ENCODE data around the gene OSTN. TPM values are rescaled to one million over a fixed set of nuclear protein-coding genes. Genes with fewer than 3 reads are reported as not detected.

The OSTN gene
- total RNA-seq, 1 donor from 2014 or later: not detected

DNA sequence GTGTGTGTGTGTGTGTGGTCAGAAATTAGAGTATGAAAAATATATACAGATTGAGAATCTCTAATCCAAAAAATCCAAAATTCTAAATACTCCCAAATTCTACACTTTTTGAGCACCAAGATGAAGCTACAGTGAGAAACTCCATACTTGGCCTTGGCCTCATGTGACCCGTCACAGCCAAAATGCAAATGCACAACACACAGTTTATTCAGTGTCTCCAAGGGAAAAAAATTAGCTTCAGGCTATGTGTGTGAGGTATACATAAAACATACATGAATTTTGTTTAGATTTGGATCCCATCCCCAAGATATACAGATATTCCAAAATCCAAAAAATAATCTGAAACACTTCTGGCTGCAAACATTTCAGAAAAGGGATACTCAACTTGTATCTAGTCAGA, 33.2 kb upstream of the OSTN start:
- no peaks in the 10 kb centered on the region for H3K9me3 ChIP-seq
- DNase-seq: no peak
- H3K36me3 ChIP-seq: no peaks in the 10 kb centered on the region
- no peak overlapping the region for H3K27ac ChIP-seq
- no peak for ATAC-seq
- TF ChIP-seq, protein P1, sequence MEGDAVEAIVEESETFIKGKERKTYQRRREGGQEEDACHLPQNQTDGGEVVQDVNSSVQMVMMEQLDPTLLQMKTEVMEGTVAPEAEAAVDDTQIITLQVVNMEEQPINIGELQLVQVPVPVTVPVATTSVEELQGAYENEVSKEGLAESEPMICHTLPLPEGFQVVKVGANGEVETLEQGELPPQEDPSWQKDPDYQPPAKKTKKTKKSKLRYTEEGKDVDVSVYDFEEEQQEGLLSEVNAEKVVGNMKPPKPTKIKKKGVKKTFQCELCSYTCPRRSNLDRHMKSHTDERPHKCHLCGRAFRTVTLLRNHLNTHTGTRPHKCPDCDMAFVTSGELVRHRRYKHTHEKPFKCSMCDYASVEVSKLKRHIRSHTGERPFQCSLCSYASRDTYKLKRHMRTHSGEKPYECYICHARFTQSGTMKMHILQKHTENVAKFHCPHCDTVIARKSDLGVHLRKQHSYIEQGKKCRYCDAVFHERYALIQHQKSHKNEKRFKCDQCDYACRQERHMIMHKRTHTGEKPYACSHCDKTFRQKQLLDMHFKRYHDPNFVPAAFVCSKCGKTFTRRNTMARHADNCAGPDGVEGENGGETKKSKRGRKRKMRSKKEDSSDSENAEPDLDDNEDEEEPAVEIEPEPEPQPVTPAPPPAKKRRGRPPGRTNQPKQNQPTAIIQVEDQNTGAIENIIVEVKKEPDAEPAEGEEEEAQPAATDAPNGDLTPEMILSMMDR (IDR thresholded peaks at IDR 0.05): no peak
- no peaks in the 10 kb centered on the region for H3K27me3 ChIP-seq (ENCODE audit: low read depth)
- intact Hi-C loops (cut with DNase I): no loop called here
- H3K4me3 ChIP-seq: no peak overlapping the region
- no peaks in the 10 kb centered on the region for H3K4me1 ChIP-seq

DNA sequence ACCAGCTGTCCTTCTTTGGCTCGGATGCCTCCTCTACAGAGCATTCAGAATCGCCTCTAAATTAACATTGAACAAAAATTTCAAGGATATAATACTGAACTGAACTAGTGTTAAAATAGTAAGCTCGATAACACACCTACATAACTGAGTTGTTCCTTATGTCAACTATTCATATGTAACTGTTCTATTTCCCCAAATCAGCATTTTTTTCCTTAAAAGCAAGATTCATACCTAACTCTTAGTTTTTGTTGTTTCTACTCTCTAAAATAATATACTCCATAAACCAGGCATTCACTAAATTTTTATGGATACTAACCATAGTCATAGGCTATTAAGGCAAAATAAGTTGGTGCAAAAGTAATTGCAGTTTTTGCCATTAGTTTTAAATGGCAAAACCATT, 32.7 kb upstream of the OSTN start:
- DNase-seq: no peak

DNA sequence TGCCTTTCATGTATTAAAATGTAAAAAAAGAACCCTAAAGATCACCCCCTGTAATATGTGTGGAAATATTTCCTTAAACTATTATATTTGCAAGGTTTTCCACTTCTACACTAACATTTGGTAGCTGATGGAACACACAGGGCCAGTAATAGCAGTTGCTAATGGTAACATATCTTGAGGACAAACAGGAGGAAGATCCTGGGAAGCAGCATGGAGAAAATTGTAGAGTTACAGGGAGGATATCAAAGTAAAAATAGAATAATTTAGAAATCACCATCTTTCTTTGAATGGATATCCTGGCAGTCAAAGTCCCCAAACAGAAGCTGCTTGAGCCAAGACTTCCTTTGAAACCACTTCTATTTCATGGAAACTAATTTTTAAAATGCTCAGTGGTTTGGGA, 29.5 kb upstream of the OSTN start:
- no peaks in the 10 kb centered on the region for H3K36me3 ChIP-seq

More for the DNA sequence above, 32.7 kb upstream of the OSTN start:
- Histone ChIP-seq H3K27ac (no peak overlapping the region), H3K36me3 (no peaks in the 10 kb centered on the region), H3K27me3 (ENCODE audit: low read depth) (no peaks in the 10 kb centered on the region), H3K4me3 (no peak overlapping the region), H3K4me1 (no peaks in the 10 kb centered on the region), H3K9me3 (no peaks in the 10 kb centered on the region)
- intact Hi-C loops (cut with DNase I): no loop called here
- no peak for ATAC-seq
- TF ChIP-seq, protein P1 (IDR thresholded peaks at IDR 0.05): no peak

DNA sequence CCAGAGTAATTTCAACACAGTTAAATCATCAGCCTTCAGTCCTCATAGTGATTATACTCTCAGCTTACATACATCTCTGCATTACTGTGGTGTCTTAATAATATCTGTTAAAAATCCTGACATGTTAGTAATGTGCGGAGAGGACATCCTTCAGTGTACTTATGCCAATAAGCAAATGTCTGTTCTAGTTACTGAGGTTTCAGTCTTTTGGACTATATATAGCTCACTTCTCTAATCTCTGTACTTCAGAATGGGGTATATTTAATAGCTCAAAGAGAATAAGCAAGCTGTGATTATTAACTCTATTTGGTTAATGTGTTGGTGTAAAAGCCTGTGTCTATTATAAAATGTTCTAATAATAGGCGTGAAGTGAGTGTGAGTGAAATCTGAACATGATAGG, 28.9 kb upstream of the OSTN start:
- intact Hi-C loops (cut with DNase I): no loop called here
- DNase-seq (no peak), ATAC-seq (no peak)
- Histone ChIP-seq H3K4me3 (no peak overlapping the region), H3K9me3 (no peaks in the 10 kb centered on the region), H3K27ac (no peak overlapping the region), H3K36me3 (no peaks in the 10 kb centered on the region), H3K4me1 (no peaks in the 10 kb centered on the region), H3K27me3 (ENCODE audit: low read depth) (no peaks in the 10 kb centered on the region)
- TF ChIP-seq, protein P1 (IDR thresholded peaks at IDR 0.05): no peak

More for the DNA sequence above, 29.5 kb upstream of the OSTN start:
- Histone ChIP-seq H3K9me3 (no peaks in the 10 kb centered on the region), H3K4me1 (no peaks in the 10 kb centered on the region), H3K27ac (no peak overlapping the region), H3K4me3 (no peak overlapping the region), H3K27me3 (ENCODE audit: low read depth) (no peaks in the 10 kb centered on the region)
- intact Hi-C loops (cut with DNase I): no loop called here
- DNase-seq (no peak), ATAC-seq (no peak)
- TF ChIP-seq, protein P1 (IDR thresholded peaks at IDR 0.05): no peak

DNA sequence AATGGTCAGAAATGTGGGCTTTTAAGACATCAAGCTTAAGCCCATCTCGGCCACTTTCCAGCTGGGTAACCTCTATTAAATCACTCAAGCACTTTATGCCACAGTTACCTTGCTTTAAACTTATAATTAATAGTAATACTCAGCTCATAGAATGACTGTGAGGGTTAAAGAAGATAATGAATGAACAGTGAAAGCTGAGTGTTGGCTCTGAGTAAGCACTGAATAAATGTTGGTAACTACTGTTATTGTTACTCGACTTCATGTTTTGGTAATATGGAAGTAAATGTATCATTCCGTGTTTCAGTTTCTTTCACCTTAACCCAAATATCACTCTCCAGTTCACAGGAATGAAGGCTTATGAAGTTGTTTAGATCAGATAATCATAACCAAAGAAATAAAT, 23.9 kb upstream of the OSTN start:
- H3K9me3 ChIP-seq: no peaks in the 10 kb centered on the region
- intact Hi-C loops (cut with DNase I): no loop called here
- no peak overlapping the region for H3K4me3 ChIP-seq
- no peaks in the 10 kb centered on the region for H3K27me3 ChIP-seq (ENCODE audit: low read depth)
- no peaks in the 10 kb centered on the region for H3K36me3 ChIP-seq
- no peaks in the 10 kb centered on the region for H3K4me1 ChIP-seq
- TF ChIP-seq, protein P1 (IDR thresholded peaks at IDR 0.05): no peak
- no peak for DNase-seq
- no peak for ATAC-seq
- no peak overlapping the region for H3K27ac ChIP-seq

All from lower lobe of right lung (tissue), 2 donors.